Measurements from ENCODE around the gene GALNT13.

The GALNT13 gene

DNA sequence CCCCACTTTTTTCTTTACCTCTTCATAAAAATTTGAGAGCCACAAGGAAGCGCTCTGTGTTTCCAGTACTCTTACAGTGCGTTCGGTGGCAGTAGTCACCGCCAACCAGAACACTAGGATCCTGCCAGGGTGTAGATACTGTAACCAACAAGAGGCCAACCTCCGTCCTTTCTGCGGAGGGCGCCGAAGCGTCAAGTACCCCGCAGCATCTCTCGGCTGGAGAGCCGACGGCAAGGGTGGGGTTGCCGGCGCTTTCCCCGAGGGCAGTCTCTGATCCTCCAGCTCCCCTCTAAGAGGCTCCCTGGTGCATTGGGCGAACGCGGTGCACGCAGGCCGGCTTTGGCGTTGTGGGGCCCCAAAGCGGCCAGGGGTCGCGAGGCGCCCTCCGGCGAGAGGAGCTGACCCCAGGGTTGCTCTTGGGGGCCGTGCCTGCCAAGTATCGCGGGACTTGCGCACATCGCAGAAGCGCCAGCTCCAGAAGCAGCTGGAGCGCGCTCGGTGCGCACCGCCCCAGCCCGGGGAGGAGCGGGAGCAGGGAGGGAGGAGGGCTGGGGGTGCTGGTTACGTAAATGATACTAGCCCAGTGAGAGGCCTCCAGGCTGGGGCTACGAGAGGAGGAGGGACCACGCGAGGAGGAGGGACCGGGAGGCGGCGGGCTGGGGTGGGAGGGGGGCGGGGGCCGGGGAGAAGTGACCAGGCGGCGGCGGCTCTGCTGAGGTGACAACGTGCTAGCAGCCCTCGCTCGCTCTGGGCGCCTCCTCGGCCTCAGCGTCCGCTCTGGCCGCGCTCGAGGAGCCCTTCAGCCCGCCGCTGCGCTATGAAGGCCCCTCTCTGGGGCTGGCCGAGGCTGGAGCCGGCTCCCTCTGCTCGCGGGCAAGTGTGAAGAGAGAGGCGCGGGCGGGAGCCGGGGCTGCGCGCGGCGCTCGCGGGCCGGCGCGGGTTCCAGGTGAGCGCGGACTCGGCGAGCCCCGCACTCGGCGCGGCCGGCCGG is at the start of gene GALNT13:
GALNT13 (plus strand) TSS at position 692 of the 991 bp plus-strand sequence.
- in situ Hi-C loops (cut with HindIII; ENCODE audit: low pct_unique_long_range_greater_than_20kb, low sequenced_read_pairs), result no loop called here
- no peak for DNase-seq (ENCODE audit: low read depth in 1 of 2, low spot score in 1 of 2)
- TF ChIP-seq JUND (IDR thresholded peaks at IDR 0.05; ENCODE audit: low read depth), result no peak

DNA sequence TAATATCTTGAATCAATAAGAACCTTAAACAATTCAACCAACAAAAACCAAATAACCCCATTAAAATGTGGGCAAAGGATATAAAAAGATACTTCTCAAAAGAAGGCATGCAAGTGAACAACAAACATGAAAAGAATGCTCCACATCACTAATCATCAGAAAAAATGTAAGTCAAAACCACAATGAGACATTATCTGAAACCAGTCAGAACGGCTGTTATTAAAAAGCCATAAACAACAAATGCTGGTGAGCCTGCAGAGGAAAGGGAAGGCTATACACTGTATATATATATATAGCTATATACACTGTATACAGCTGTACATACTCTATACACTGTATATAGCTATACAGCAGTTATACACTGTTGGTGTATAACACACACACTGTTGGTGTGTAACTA is 47.8 kb upstream of the GALNT13 start:
- in situ Hi-C loops (cut with HindIII; ENCODE audit: low pct_unique_long_range_greater_than_20kb, low sequenced_read_pairs), result no loop called here
- TF ChIP-seq JUND (IDR thresholded peaks at IDR 0.05; ENCODE audit: low read depth), result no peak
- no peak for DNase-seq (ENCODE audit: low read depth in 1 of 2, low spot score in 1 of 2)

DNA sequence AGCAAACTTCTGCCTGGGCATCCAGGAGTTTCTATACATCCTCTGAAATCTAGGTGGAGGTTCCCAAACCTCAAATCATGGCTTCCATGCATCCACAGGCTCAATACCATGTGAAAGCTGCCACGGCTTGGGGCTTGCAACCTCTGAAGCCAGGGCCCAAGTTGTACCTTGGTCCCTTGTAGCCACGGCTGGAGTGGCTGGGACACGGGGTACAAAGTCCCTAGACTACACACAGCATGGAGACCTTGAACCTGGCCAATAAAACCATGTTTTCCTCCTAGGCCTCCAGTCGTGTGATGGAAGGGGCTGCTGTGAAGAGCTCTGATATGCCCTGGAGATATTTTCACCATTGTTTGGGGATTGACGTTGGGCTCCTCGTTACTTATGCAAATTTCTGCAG is 43.4 kb upstream of the GALNT13 start:
- no peak for TF ChIP-seq JUND (IDR thresholded peaks at IDR 0.05; ENCODE audit: low read depth)
- in situ Hi-C loops (cut with HindIII; ENCODE audit: low pct_unique_long_range_greater_than_20kb, low sequenced_read_pairs), result no loop called here
- DNase-seq (ENCODE audit: low read depth in 1 of 2, low spot score in 1 of 2), result no peak

DNA sequence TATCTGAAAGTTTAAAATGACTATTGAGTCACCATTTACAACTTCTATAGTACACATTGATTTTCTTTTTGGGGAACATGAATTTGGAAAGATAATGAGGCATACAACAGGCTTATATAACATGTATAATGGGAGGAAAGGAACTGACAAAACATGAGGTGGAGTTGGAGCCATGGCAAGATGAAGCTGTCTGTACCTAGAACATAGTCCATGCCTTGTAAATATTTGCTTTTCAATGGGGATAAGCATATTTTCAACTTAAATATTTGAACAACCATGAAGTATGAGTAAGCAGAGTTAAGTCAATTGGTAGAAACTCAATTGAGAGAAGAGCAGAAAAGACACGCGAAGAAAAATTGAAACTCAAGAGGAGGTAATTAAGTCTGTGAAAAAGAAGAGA is 37.1 kb upstream of the GALNT13 start:
- no peak for TF ChIP-seq JUND (IDR thresholded peaks at IDR 0.05; ENCODE audit: low read depth)
- DNase-seq (ENCODE audit: low read depth in 1 of 2, low spot score in 1 of 2), result peak in 1 of 2 experiments; percentile 20
- in situ Hi-C loops (cut with HindIII; ENCODE audit: low pct_unique_long_range_greater_than_20kb, low sequenced_read_pairs), result no loop called here

DNA sequence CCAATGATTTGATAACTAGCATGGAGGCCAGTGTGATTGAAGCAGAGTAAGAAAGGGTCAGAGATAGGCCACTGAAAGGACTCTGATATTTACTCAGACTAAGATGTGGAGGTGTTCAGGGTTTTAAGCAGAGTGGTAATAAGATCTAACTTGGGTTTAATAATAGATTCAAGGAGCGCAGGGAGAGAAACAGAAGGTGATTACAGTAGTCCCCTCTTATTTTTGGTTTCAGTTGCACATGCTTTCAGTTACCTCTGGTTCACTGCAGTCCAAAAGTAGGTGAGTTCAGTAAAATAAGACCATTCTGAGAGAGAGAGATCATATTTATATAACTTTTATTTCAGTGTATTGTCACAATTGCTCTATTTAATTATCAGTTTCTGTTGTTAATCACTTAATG is 13.5 kb upstream of the GALNT13 start:
- in situ Hi-C loops (cut with HindIII; ENCODE audit: low pct_unique_long_range_greater_than_20kb, low sequenced_read_pairs), result no loop called here
- TF ChIP-seq JUND (IDR thresholded peaks at IDR 0.05; ENCODE audit: low read depth), result no peak
- DNase-seq (ENCODE audit: low read depth in 1 of 2, low spot score in 1 of 2), result no peak

DNA sequence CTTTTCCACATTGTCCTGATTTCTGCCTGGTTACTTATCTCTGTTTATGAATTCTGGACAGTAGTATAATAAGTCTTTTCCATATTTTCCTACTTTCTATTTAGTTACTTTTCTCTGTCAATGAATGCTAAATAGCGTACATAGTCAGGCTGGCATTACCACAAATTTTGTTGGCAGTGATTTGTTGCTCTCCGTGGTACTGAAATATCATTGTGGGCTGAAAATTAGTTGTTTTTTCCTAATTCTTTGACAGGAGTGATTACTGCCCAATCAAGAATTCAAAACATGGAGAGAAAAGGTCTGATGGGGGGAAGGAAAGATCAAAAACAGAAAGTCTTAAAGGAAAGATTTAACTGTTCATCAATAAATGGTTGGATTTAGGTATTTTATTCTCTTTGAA is 7.7 kb upstream of the GALNT13 start:
- peak; percentile 7 to 9 for DNase-seq (ENCODE audit: low read depth in 1 of 2, low spot score in 1 of 2)
- no peak for TF ChIP-seq JUND (IDR thresholded peaks at IDR 0.05; ENCODE audit: low read depth)
- in situ Hi-C loops (cut with HindIII; ENCODE audit: low pct_unique_long_range_greater_than_20kb, low sequenced_read_pairs), result no loop called here

DNA sequence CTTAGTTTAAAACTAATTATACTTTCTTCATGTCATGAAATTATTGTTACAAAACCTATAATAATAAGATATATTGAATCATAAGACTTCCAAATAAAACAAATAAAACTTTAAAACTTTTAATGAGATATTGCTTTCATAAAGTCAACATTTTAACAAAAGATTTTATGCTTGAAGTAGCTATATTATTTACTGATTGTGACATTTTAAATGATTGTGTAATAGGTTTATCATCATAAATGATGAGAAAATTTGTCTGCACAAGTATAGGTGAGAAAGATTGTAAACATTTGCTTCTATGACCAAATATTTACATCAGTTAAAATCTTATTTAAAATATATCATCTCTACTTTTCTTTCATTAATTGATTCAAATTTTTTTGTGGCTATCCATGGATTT is 5.1 kb upstream of the GALNT13 start:
- no peak for DNase-seq (ENCODE audit: low read depth in 1 of 2, low spot score in 1 of 2)
- no peak for TF ChIP-seq JUND (IDR thresholded peaks at IDR 0.05; ENCODE audit: low read depth)
- in situ Hi-C loops (cut with HindIII; ENCODE audit: low pct_unique_long_range_greater_than_20kb, low sequenced_read_pairs), result no loop called here

DNA sequence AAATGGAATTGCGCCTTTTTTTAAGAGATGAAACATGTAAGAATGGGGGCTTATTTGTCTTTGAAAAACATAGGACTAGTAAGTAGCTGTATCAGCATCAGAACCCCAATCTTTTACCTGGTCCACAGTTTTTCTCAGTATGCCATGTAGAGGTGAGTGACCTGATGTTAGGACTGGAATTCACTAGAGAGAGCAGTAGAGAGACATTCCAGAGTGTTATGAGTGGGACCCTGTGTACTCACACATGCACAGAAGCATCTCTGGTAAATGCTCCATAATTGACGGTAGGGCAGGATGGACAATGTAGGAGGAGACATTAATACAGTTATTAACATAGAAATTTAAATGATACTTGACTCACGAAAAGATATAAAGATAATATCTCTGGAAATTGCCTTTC is 1.4 kb upstream of the GALNT13 start:
- in situ Hi-C loops (cut with HindIII; ENCODE audit: low pct_unique_long_range_greater_than_20kb, low sequenced_read_pairs), result no loop called here
- no peak for DNase-seq (ENCODE audit: low read depth in 1 of 2, low spot score in 1 of 2)
- no peak for TF ChIP-seq JUND (IDR thresholded peaks at IDR 0.05; ENCODE audit: low read depth)

DNA sequence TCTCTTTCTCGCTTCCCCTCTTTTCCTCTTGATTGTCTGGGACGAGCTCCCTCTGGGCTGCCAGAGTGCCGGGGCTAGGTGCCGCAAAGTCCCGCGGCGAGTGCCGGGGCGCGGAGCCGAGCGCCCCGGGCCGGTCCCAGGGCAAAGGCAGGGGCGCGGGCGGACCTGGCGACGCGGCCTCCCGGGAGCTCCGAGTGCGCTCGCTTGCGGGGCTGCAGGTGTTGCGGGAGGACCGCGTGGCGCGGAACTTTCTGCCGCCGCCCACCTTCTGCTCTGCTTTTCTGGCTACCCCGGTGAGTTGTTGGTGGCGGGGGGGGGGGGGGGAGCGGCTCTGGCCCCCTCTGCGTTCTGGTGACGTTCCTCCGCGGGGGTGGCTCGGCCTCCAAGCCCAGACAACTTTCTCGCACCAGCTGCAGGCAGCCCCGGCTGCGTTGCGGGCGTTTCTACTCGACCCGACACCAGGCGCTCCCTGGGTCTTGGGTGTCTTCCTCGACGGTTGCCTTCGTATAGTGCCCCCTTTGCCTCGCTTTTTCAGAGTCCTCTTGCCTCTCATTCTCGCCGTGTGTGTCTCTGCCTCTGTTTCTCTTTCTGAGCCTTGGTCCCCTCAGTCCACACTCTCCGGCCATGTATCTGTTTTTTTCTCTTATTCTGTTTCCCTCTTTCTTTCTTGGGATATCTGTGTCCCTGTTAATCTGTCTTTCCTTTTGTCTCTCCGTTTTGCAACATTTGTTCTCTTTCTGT is 759 bp downstream of the GALNT13 start:
- DNase-seq (ENCODE audit: low read depth in 1 of 2, low spot score in 1 of 2), result no peak
- TF ChIP-seq JUND (IDR thresholded peaks at IDR 0.05; ENCODE audit: low read depth), result no peak
- in situ Hi-C loops (cut with HindIII; ENCODE audit: low pct_unique_long_range_greater_than_20kb, low sequenced_read_pairs), result no loop called here

DNA sequence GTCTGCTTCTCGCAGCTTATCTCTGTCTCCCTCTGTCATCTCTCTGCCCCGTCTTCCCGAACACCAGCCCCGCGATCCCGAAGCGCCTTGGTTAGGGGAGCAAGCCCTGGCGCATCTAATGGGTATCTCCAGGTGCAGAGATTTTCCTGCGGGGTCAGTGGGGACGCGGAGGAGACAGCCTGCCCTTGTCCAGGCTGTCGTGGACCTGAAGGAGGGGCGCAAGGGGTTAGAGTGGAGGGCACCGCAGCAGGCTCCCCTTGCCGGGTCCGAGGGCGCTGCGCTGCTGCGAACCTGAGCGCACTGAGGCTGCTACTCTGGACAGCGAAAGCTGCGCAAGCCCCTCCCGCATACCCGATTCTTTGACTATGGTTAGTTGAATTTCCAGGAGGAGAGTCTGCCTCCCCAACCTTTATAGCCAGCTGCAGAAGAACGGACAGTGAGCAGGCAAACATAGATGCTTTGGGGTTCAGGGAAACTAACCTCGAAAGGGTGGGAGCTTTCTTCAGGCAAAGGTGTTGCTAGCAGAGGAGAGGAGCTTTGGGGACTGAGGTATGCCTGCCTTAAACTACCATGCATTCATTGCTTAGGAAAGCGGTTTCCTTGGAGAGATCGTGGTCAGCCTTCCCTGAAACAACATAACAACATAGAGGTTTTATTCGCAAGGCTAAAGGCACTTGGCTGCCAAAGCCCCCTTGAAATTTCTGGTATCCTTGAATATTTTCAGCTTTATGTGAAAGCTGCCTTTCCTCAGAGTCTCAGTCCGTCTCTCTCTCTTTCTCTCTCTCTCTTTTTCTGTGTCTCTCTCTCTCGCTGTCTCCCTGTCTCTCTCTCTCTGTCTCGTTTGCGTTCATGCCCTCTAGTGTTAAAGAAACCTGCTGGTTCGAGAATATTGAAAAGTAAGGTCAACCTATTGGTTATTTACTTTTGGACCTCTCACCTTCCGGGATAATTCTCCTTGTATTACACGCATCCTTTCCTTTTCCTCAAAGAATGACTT is 1.6 kb downstream of the GALNT13 start:
- DNase-seq (ENCODE audit: low read depth in 1 of 2, low spot score in 1 of 2), result no peak
- TF ChIP-seq JUND (IDR thresholded peaks at IDR 0.05; ENCODE audit: low read depth), result no peak
- in situ Hi-C loops (cut with HindIII; ENCODE audit: low pct_unique_long_range_greater_than_20kb, low sequenced_read_pairs), result no loop called here

DNA sequence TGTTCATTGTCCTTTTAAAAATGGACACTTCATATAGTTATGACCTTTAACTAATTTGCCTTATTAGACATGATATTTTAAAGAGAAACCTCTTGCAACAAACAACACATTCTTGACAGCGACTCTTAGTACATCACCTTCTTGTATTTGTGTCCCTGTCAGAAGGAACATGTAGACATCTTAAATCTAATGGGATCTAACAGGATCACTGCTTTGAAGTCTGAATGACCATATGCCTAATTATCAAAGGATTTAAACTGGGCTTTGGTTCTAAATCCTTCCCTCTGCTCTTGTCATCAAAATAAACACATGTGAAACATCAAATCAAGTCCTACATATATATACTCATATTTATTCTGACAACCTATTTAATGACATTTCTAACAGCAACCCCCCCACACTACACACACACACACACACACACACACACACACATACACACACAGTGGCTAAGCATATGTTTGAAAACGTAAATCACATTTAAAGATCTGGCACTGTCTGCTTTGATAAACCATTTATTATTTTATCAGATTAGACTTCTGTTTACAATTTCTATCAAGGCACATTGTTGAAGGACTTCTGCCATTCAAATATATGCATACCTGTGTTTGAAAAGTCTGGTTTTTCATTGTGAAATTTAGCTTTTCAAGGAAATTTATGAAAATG is 4.2 kb downstream of the GALNT13 start:
- in situ Hi-C loops (cut with HindIII; ENCODE audit: low pct_unique_long_range_greater_than_20kb, low sequenced_read_pairs), result no loop called here
- TF ChIP-seq JUND (IDR thresholded peaks at IDR 0.05; ENCODE audit: low read depth), result no peak
- no peak for DNase-seq (ENCODE audit: low read depth in 1 of 2, low spot score in 1 of 2)

DNA sequence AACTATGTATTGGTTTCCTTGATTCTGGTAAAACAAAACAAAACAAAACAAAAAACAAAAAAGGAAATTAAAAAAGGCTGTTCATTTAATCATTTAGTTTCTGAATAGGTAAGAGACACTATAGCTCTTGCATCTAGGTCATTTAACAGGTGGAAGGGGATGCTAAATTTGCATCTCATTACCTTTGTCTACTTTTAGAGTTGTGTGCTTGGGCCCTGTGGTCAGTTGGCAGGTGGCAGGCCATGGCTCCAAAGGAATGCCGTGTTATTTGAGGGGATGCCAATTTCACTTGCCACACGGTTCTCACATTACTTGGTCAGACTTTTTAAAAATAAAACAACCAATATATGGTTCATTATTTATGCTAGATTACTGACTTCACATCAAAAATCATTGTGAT is 9.2 kb downstream of the GALNT13 start:
- in situ Hi-C loops (cut with HindIII; ENCODE audit: low pct_unique_long_range_greater_than_20kb, low sequenced_read_pairs), result no loop called here
- DNase-seq (ENCODE audit: low read depth in 1 of 2, low spot score in 1 of 2), result no peak
- TF ChIP-seq JUND (IDR thresholded peaks at IDR 0.05; ENCODE audit: low read depth), result no peak
